GM12864 (cell line): ENCODE results near the gene DISP2.

Source experiments
- DNase-seq: peaks from one replicate; pipeline ENCODE4 v3.0.0-alpha.2; 2011; ENCODE audit warnings: low read depth
- H3K4me3 ChIP-seq: 2 replicates; pipeline ENCODE4 v1.5.1; 2011; ENCODE audit warnings: mild to moderate bottlenecking, low read depth, low read length, control low read depth
- CTCF ChIP-seq: IDR thresholded peaks from 2 replicates; pipeline ENCODE4 v1.5.1; 2011; ENCODE audit warnings: low read depth, mild to moderate bottlenecking, moderate library complexity, low read length, control low read depth, inconsistent platforms; ENCODE audit errors: missing control alignments

DISP2 gene

GRCh38 chr15:40357723-40358470 lies at the start of gene DISP2:
Gene DISP2 (plus strand): TSS chr15:40358219. CDS start chr15:40358322, 103 bp downstream.
- TF ChIP-seq CTCF: no peak
- no peak for DNase-seq

DNA sequence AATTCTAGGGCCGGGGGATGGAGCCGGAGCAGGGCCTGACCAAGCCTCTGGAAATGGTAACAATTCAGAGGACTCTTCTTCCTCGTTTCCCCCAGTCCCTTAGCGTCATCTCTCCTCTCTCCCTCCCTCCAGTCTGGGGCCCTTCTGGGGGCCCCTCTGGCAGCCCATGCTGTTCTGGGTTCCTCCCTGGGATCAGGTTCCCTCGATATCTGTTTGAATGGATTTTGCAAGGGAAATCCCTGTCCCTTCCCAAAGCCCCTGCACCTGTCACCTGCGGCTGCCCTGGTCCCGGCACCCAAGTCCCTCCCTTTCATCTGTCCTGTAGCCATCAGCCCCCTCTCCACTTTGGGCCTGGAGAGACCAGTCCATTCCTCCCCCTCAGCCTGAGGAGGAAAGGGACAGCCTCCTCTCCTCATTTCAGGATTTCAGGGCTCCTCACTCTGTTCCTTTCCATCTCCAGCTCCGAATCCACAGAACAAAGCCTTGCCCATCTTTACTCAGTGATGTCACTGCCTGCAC lies 48.6 kb upstream of the DISP2 start:
- H3K4me3 ChIP-seq: no peak overlapping the region; the same call in 1 of the 2 replicates
- TF ChIP-seq CTCF: no peak
- no peak for DNase-seq

More at GRCh38 chr15:40357723-40358470, at the start of gene DISP2:
- H3K4me3 ChIP-seq: peak within 1 kb of the TSS; percentile 58

GRCh38 chr15:40310001-40310959 lies 47.7 kb upstream of the DISP2 start:
- no peak for DNase-seq
- no peak overlapping the region for H3K4me3 ChIP-seq

GRCh38 chr15:40310993-40311392 lies 47.0 kb upstream of the DISP2 start:
- TF ChIP-seq CTCF: no peak
- no peak for DNase-seq

More at GRCh38 chr15:40310001-40310959, 47.7 kb upstream of the DISP2 start:
- peak; percentile 84 for TF ChIP-seq CTCF

GRCh38 chr15:40312370-40313158 lies 45.5 kb upstream of the DISP2 start:
- DNase-seq: no peak
- no peak for TF ChIP-seq CTCF
- H3K4me3 ChIP-seq: no peak overlapping the region

More at GRCh38 chr15:40310993-40311392, 47.0 kb upstream of the DISP2 start:
- H3K4me3 ChIP-seq: no peak overlapping the region
